ENCODE data around the gene RAPGEF5.

- TF ChIP-seq EZH2 (IDR thresholded peaks at IDR 0.05; ENCODE audit: insufficient read depth, poor library complexity, severe bottlenecking) = no peak
- TF ChIP-seq EZH2phosphoT487 (IDR thresholded peaks at IDR 0.05; ENCODE audit: insufficient read depth, low read depth) = no peak
These were observed 209.1 kb downstream of the RAPGEF5 start for GRCh38 chr7:22147868-22148267.
